Astrocyte of the hippocampus (primary cell): ENCODE results near the gene USP40.

Experiments used
- DNase-seq: peaks from one replicate; pipeline ENCODE4 v3.0.0; 2011; ENCODE audit warnings: low read depth, low spot score

The USP40 gene

DNA sequence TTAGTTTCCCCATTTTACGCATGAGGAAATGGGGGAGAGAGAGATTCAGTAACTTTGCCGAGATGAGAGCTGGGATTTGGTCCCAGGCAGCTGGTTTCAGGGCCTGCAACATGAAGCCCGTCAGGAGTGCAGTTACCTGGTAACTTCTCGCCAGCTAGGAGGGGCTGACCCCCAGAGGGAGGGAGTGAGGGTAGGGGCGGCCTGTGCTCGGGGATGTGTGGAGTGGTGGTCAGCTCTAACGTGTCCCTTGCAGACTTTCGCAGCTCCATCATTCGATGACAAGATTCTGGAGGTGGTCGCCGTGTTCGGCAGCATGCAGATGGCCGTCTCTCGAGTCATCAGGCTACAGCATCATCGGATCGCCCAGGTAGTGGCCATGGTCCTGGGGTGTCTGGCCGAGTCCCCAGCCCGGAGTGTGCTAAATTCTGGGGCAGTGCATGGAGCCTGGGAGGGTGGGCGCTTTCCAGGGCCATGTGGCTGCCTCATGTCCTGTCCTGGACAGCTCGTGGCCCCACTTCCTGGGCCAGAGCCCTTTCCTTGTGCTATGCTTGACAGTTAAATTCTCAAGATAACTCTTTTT, 108.5 kb downstream of the USP40 start:
- DNase-seq = no peak

- no peak for DNase-seq
Observed at GRCh38 chr2:233457356-233457755, 109.2 kb downstream of the USP40 start.

DNA sequence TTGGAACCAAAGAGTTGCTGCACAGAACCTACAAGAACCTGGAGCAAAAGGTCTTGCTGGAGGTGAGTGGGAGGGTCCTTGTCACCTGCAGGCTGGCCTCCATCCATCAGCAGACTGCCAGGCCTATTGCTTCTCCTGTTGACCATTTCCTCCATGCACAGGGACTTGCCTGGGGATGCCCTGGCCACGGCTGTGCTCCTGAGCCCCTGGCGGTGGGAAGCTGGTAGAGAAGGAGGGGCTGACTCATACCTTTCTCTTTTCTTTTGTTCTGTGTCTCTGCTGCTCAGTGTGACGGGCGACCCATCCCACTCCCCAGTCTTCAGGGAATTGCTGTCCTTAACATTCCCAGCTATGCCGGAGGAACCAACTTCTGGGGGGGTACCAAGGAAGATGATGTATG, 109.6 kb downstream of the USP40 start:
- DNase-seq = peak; percentile 25

GRCh38 chr2:233456111-233456510, 110.5 kb downstream of the USP40 start:
- DNase-seq = no peak

GRCh38 chr2:233455491-233455890, 111.1 kb downstream of the USP40 start:
- no peak for DNase-seq

DNA sequence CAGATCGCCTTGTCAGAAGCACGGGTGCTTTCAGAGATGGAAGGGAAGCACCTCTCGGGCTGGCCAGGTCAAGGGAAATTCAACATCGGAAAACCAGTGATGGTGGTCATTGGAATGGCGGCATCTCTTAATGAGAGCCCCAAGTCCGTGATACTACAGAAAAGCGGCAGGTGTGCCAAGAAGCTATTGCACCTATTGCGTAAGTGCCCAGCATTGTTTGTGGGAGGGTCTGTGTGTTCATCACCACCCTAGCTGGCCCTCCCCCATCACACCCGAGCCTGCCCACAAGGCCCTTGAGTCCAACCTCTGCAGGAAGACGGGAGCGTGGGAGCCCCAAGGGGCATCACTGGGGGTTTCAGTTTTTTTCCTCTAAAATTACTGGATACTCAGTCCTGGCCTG, 111.6 kb downstream of the USP40 start:
- DNase-seq = no peak

GRCh38 chr2:233453916-233454315, 112.7 kb downstream of the USP40 start:
- DNase-seq = no peak

DNA sequence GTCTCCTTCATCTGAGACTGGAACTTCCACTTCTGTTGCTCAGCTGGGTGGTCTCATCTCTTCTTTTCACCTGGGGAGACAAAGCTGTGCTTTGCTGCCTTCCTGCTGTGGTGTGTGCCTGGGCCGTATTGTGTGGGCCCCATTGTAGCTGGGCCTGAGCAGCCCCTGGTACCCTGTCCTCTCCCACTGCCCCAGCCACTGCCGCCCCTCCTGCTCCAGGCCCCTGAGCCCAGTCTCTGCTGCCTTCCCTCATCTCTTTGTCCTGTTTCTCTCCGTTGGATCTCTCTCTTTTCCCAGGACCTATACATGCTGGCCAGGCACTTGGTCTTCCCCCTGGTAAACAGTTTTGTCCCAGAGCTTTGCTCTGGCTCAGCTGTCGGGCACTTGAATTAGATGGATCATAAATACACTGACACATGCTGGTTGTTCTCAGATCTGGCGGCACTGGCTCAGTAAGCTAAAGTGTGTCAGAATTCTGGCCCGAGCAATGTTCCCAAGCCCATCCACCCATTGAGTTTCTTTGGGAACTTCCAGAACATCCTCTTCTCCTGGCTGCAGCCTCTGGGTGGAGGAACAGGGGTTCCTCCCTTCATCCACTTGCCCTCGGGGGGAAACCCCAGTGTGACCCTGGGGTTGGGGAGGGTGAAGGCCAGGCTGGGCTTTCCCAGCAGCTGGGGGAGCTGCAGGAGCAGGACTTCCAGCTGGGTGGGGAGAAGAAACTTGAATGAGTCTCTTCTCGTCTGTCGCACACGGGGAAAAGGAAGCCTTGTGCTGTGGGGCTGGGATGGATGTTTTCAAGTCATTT, 113.3 kb downstream of the USP40 start:
- no peak for DNase-seq

DNA sequence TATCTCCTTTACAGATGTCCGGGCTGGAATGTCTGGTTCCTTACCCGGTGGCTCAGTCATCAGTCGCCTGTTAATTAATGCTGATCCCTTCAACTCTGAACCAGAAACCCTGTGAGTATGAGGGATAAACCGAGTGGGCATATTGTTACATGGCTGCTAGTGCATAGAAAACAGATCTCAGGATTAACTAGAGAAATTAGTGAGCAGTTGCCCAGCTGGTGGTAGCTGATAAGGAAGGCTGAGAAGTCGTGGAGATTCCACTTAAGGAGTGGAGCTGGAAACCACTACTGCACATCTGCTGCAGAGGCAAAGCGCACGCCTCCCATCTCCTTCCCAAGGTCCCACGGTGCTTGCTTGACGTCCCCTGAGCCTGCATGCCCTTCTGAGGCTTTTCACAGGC, 114.6 kb downstream of the USP40 start:
- no peak for DNase-seq

GRCh38 chr2:233450864-233451575, 115.6 kb downstream of the USP40 start:
- DNase-seq = no peak

GRCh38 chr2:233449921-233450863, 116.4 kb downstream of the USP40 start:
- DNase-seq = no peak

DNA sequence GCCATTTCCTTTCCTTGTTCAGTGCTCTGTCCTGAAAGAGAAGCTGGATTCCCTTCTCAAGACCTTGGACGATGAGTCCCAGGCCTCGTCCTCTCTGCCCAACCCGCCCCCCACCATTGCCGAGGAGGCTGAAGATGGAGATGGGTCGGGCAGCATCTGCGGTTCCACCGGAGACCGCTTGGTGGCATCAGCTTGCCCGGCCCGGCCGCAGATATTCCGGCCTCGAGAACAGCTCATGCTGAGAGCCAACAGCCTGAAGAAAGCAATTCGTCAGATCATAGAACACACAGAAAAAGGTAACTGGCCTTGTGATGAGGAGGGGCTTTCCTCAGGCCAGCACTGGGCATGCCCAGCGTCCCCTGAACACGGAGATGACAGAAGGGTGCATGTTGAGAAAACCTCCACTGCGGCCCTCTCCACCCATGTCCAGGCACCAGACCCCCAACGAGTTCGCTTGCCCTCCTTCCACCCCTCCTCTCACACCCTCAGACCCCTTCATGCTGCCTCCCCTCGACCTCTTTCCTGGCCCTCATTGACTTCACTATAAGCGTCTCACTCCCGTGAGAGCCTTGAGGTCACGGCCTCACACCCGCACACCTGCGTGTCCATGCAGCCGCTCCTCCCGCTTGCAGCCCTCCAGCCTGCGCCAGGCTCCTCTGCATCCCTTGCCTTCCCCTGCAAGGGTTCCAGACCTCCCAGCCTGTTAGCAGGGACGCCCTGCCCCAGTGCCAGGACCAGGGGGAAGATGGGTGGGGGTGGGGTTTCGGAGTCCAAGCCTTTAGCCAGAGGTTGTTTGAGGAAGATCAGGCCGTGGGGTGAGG, 117.3 kb downstream of the USP40 start:
- DNase-seq = peak; percentile 84

DNA sequence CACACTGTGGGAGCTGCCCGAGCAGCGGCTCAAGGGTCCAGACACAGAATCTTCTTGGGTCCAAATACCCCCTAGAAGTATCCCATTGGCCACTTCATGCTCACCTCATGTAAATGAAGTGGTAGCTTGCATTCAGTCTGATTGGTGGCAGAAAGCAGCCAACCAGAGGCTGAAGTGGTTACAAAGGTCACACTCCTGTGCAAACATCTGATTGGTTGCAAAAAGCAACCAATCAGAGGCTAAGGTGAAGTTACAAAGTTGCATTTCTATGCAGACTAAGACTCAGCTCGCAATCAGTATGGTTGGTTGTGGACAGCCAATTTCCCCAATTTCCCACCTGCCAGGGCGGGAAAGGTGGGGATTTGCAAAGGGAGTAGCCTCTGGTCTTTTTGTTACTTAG, 118.0 kb downstream of the USP40 start:
- no peak for DNase-seq

DNA sequence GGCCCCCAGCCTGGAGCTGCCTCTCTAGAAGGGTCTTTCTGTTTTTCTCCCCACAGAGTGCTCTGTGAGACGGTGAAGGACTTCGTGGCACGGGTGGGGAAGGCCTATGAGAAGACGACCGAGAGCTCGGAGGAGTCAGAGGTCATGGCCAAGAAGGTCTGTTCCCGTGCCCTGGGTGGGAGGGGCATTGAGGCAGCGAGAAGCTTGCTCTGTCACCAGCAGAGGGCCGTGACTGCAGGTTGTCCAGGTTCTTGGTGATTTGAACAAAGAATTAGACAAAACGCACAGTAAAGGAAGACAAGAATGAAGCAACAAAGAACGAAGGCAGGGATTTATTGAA, 118.4 kb downstream of the USP40 start:
- DNase-seq = no peak

DNA sequence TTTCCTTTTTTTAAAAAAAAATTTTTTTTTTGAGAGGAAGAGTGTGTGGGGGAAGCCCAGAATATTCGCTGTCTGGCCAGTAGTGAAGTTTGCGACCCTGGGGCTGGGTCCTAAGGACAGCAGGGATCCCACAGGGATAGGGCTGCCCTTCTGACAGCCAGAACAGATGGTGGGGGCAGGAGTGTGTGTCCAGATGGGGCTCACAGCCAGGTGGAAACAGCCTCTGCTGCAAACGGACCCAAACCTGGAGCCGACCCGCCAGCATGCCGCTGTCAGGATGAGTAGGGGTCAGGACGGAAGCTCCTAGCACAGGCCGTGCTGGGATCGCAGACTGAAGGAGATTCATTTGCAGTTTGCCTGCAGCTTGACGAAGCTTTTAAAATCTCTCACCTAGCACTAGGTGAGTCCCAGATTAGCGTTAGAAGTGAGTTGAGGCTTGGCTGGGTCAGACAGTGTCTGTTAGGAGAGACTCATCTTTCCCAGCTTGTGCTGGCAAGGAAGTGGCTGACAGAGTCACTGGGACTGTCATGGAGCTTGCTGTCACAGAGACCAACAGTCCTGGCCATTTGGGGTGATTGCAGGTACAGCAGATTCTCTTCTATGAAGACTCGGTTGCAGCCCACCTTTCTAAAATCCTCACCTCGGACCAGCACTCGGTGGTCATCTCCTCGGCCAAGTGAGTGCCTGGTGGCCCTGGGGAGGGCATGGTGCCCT, 118.9 kb downstream of the USP40 start:
- no peak for DNase-seq

GRCh38 chr2:233446606-233447305, 119.8 kb downstream of the USP40 start:
- no peak for DNase-seq

DNA sequence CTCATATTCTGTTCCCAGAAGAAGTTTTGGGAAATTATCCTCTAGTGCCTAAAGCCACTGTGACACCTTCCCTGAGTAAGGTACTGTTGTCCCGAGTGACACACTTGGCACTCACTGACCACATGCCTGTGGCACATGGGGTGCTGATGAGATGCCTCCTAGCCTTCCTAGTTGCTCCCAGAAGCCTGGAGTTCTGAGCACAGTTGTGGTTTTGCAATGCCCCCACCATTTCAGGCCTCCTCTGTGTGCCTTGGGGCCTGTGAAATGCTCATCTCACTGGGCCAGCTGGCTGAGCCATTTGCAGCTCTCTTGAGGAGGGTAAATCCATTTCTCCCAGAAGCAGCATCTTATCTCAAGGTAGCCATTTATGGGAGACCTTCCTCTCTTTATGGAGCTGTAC, 120.5 kb downstream of the USP40 start:
- no peak for DNase-seq

DNA sequence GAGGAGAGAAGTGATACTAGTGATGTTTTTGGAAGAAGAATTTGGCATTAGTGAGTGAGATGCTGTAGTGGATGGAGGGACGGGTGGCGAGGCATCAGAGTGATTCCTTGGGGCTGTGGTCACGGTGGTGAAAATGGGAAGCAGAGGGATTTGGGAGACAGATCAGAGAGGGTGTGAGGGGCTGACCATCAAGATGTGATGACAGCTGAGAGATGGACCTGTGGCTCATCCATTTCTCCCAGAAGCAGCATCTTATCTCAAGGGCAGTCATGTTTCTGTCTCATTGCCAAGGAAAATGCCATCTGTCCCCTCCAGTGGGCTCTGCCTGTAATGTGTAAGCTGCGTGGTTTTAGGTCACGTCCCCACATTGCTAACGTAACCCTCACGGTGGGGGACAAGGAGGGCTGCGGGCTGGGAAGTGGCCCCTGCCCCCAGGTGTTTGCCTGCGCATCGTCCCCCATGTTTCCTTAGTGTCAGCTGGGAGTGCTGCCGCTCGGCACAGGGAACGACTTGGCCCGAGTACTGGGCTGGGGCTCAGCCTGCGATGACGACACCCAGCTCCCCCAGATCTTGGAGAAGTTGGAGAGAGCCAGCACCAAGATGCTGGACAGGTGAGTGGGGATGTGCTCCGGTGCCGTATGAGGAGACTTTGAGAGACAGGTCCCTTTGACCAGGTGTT, 121.3 kb downstream of the USP40 start:
- DNase-seq = no peak

GRCh38 chr2:233444501-233444900, 122.1 kb downstream of the USP40 start:
- no peak for DNase-seq
